ENCODE data around the gene FLT3.
"Not testable (repeated sequence)": the region's sequence is repeated elsewhere in the genome, so short reads cannot be mapped to it uniquely, and the experiment has no call there.

Gene FLT3

GRCh38 chr13:27967736-27968315 lies 132.6 kb downstream of the FLT3 start:
- Histone ChIP-seq H3K27me3 (ENCODE audit: control insufficient read depth, insufficient read depth, low read length) (peaks cover 93% of the 10 kb centered on the region), H3K36me3 (ENCODE audit: control insufficient read depth, insufficient read depth, low read length) (no peaks in the 10 kb centered on the region), H3K9me3 (ENCODE audit: control insufficient read depth, insufficient read depth, low read length) (no peaks in the 10 kb centered on the region), H3K4me3 (ENCODE audit: low read length) (no peak overlapping the region), H3K27ac (ENCODE audit: low read length) (no peak overlapping the region), H3K4me1 (ENCODE audit: control insufficient read depth, insufficient read depth, low read length) (peaks cover 17% of the 10 kb centered on the region)
- no peak for DNase-seq (ENCODE audit: low read depth, low spot score)
- WGBS (ENCODE audit: insufficient coverage, insufficient read length) = no CpG with 5 or more reads among the region's 33 CpGs

- H3K4me1 ChIP-seq (ENCODE audit: control insufficient read depth, insufficient read depth, low read length) = peaks cover 19% of the 10 kb centered on the region
- H3K4me3 ChIP-seq (ENCODE audit: low read length) = no peak overlapping the region
Observed at GRCh38 chr13:27967203-27967735, 133.1 kb downstream of the FLT3 start.

GRCh38 chr13:27966641-27967202 lies 133.7 kb downstream of the FLT3 start:
- no peaks in the 10 kb centered on the region for H3K9me3 ChIP-seq (ENCODE audit: control insufficient read depth, insufficient read depth, low read length)
- no peaks in the 10 kb centered on the region for H3K36me3 ChIP-seq (ENCODE audit: control insufficient read depth, insufficient read depth, low read length)
- peaks cover 19% of the 10 kb centered on the region for H3K4me1 ChIP-seq (ENCODE audit: control insufficient read depth, insufficient read depth, low read length)
- no peak overlapping the region for H3K27ac ChIP-seq (ENCODE audit: low read length)
- no peak for DNase-seq (ENCODE audit: low read depth, low spot score)
- H3K27me3 ChIP-seq (ENCODE audit: control insufficient read depth, insufficient read depth, low read length) = peaks cover 91% of the 10 kb centered on the region
- H3K4me3 ChIP-seq (ENCODE audit: low read length) = no peak overlapping the region
- whole genome bisulfite sequencing (ENCODE audit: insufficient coverage, insufficient read length) = no CpG with 5 or more reads among the region's 38 CpGs

More at GRCh38 chr13:27967203-27967735, 133.1 kb downstream of the FLT3 start:
- no peak overlapping the region for H3K27ac ChIP-seq (ENCODE audit: low read length)
- peaks cover 93% of the 10 kb centered on the region for H3K27me3 ChIP-seq (ENCODE audit: control insufficient read depth, insufficient read depth, low read length)
- no peak for DNase-seq (ENCODE audit: low read depth, low spot score)
- no CpG with 5 or more reads among the region's 18 CpGs for WGBS (ENCODE audit: insufficient coverage, insufficient read length)
- no peaks in the 10 kb centered on the region for H3K9me3 ChIP-seq (ENCODE audit: control insufficient read depth, insufficient read depth, low read length)
- no peaks in the 10 kb centered on the region for H3K36me3 ChIP-seq (ENCODE audit: control insufficient read depth, insufficient read depth, low read length)

- Histone ChIP-seq H3K4me1 (ENCODE audit: control insufficient read depth, insufficient read depth, low read length) (peaks cover 18% of the 10 kb centered on the region), H3K27me3 (ENCODE audit: control insufficient read depth, insufficient read depth, low read length) (peaks cover 91% of the 10 kb centered on the region), H3K36me3 (ENCODE audit: control insufficient read depth, insufficient read depth, low read length) (no peaks in the 10 kb centered on the region), H3K9me3 (ENCODE audit: control insufficient read depth, insufficient read depth, low read length) (no peaks in the 10 kb centered on the region), H3K27ac (ENCODE audit: low read length) (no peak overlapping the region), H3K4me3 (ENCODE audit: low read length) (no peak overlapping the region)
- no CpG with 5 or more reads among the region's 45 CpGs for WGBS (ENCODE audit: insufficient coverage, insufficient read length)
- DNase-seq (ENCODE audit: low read depth, low spot score) = no peak
Observed at GRCh38 chr13:27965740-27966640, 134.4 kb downstream of the FLT3 start.

- peaks cover 17% of the 10 kb centered on the region for H3K4me1 ChIP-seq (ENCODE audit: control insufficient read depth, insufficient read depth, low read length)
- WGBS (ENCODE audit: insufficient coverage, insufficient read length) = no CpG with 5 or more reads among the region's 7 CpGs
- DNase-seq (ENCODE audit: low read depth, low spot score) = no peak
- no peaks in the 10 kb centered on the region for H3K36me3 ChIP-seq (ENCODE audit: control insufficient read depth, insufficient read depth, low read length)
- H3K4me3 ChIP-seq (ENCODE audit: low read length) = no peak overlapping the region
- no peaks in the 10 kb centered on the region for H3K9me3 ChIP-seq (ENCODE audit: control insufficient read depth, insufficient read depth, low read length)
- no peak overlapping the region for H3K27ac ChIP-seq (ENCODE audit: low read length)
- peaks cover 89% of the 10 kb centered on the region for H3K27me3 ChIP-seq (ENCODE audit: control insufficient read depth, insufficient read depth, low read length)
Observed at GRCh38 chr13:27965343-27965739, 135.0 kb downstream of the FLT3 start.

- peaks cover 88% of the 10 kb centered on the region for H3K27me3 ChIP-seq (ENCODE audit: control insufficient read depth, insufficient read depth, low read length)
- peaks cover 17% of the 10 kb centered on the region for H3K4me1 ChIP-seq (ENCODE audit: control insufficient read depth, insufficient read depth, low read length)
- no peaks in the 10 kb centered on the region for H3K36me3 ChIP-seq (ENCODE audit: control insufficient read depth, insufficient read depth, low read length)
- DNase-seq (ENCODE audit: low read depth, low spot score) = no peak
- H3K4me3 ChIP-seq (ENCODE audit: low read length) = no peak overlapping the region
- H3K9me3 ChIP-seq (ENCODE audit: control insufficient read depth, insufficient read depth, low read length) = no peaks in the 10 kb centered on the region
- WGBS (ENCODE audit: insufficient coverage, insufficient read length) = no CpG with 5 or more reads among the region's 15 CpGs
- H3K27ac ChIP-seq (ENCODE audit: low read length) = no peak overlapping the region
Observed at GRCh38 chr13:27964741-27965323, 135.5 kb downstream of the FLT3 start.

- not testable (repeated sequence) for DNase-seq (ENCODE audit: low read depth, low spot score); H3K27ac ChIP-seq (ENCODE audit: low read length); H3K4me3 ChIP-seq (ENCODE audit: low read length); H3K9me3 ChIP-seq (ENCODE audit: control insufficient read depth, insufficient read depth, low read length); H3K36me3 ChIP-seq (ENCODE audit: control insufficient read depth, insufficient read depth, low read length)
- Histone ChIP-seq H3K4me1 (ENCODE audit: control insufficient read depth, insufficient read depth, low read length) (peaks cover 17% of the 10 kb centered on the region), H3K27me3 (ENCODE audit: control insufficient read depth, insufficient read depth, low read length) (peaks cover 89% of the 10 kb centered on the region)
- WGBS (ENCODE audit: insufficient coverage, insufficient read length) = no CpG with 5 or more reads among the region's 13 CpGs
Observed at GRCh38 chr13:27964206-27964605, 136.2 kb downstream of the FLT3 start.

- H3K4me1 ChIP-seq (ENCODE audit: control insufficient read depth, insufficient read depth, low read length) = peaks cover 12% of the 10 kb centered on the region
- H3K4me3 ChIP-seq (ENCODE audit: low read length) = no peak overlapping the region
- no peak overlapping the region for H3K27ac ChIP-seq (ENCODE audit: low read length)
- no peaks in the 10 kb centered on the region for H3K36me3 ChIP-seq (ENCODE audit: control insufficient read depth, insufficient read depth, low read length)
- WGBS (ENCODE audit: insufficient coverage, insufficient read length) = no CpG with 5 or more reads among the region's 3 CpGs
- DNase-seq (ENCODE audit: low read depth, low spot score) = no peak
- no peaks in the 10 kb centered on the region for H3K9me3 ChIP-seq (ENCODE audit: control insufficient read depth, insufficient read depth, low read length)
- peaks cover 89% of the 10 kb centered on the region for H3K27me3 ChIP-seq (ENCODE audit: control insufficient read depth, insufficient read depth, low read length)
Observed at GRCh38 chr13:27963491-27963890, 136.9 kb downstream of the FLT3 start.

- Histone ChIP-seq H3K27me3 (ENCODE audit: control insufficient read depth, insufficient read depth, low read length) (peaks cover 88% of the 10 kb centered on the region), H3K36me3 (ENCODE audit: control insufficient read depth, insufficient read depth, low read length) (no peaks in the 10 kb centered on the region), H3K4me3 (ENCODE audit: low read length) (no peak overlapping the region), H3K27ac (ENCODE audit: low read length) (no peak overlapping the region), H3K9me3 (ENCODE audit: control insufficient read depth, insufficient read depth, low read length) (no peaks in the 10 kb centered on the region), H3K4me1 (ENCODE audit: control insufficient read depth, insufficient read depth, low read length) (peaks cover 10% of the 10 kb centered on the region)
- no peak for DNase-seq (ENCODE audit: low read depth, low spot score)
- no CpG with 5 or more reads among the region's 9 CpGs for WGBS (ENCODE audit: insufficient coverage, insufficient read length)
Observed at GRCh38 chr13:27962982-27963381, 137.4 kb downstream of the FLT3 start.

- no peak overlapping the region for H3K27ac ChIP-seq (ENCODE audit: low read length)
- whole genome bisulfite sequencing (ENCODE audit: insufficient coverage, insufficient read length) = no CpG with 5 or more reads among the region's 6 CpGs
- H3K36me3 ChIP-seq (ENCODE audit: control insufficient read depth, insufficient read depth, low read length) = no peaks in the 10 kb centered on the region
- H3K9me3 ChIP-seq (ENCODE audit: control insufficient read depth, insufficient read depth, low read length) = no peaks in the 10 kb centered on the region
- no peak for DNase-seq (ENCODE audit: low read depth, low spot score)
- peaks cover 87% of the 10 kb centered on the region for H3K27me3 ChIP-seq (ENCODE audit: control insufficient read depth, insufficient read depth, low read length)
- peaks cover 10% of the 10 kb centered on the region for H3K4me1 ChIP-seq (ENCODE audit: control insufficient read depth, insufficient read depth, low read length)
- H3K4me3 ChIP-seq (ENCODE audit: low read length) = no peak overlapping the region
Observed at GRCh38 chr13:27962128-27962841, 138.1 kb downstream of the FLT3 start.
